Ishikawa (cell line): ENCODE results near the gene ADAM10.

Source experiments
- CEBPB ChIP-seq: IDR thresholded peaks from 2 replicates; pipeline ENCODE4 v1.6.1; 2012
- CREB1 ChIP-seq: IDR thresholded peaks from 2 replicates; pipeline ENCODE4 v1.6.1; 2012; ENCODE audit warnings: low read depth
- EGR1 ChIP-seq: IDR thresholded peaks from 2 replicates; pipeline ENCODE4 v1.6.1; 2012
- EP300 ChIP-seq: IDR thresholded peaks from 2 replicates; pipeline ENCODE4 v1.6.1; 2012; ENCODE audit warnings: borderline replicate concordance
- FOXM1 ChIP-seq: IDR thresholded peaks from 2 replicates; pipeline ENCODE4 v1.6.1; 2012; ENCODE audit warnings: low read depth, borderline replicate concordance
- NFIC ChIP-seq: IDR thresholded peaks from 2 replicates; pipeline ENCODE4 v1.6.1; 2012
- RAD21 ChIP-seq: IDR thresholded peaks from 2 replicates; pipeline ENCODE4 v1.6.1; 2012; ENCODE audit warnings: low read depth
- TAF1 ChIP-seq: IDR thresholded peaks from 2 replicates; pipeline ENCODE4 v1.6.1; 2012; ENCODE audit warnings: low read depth, mild to moderate bottlenecking
- TCF12 ChIP-seq: IDR thresholded peaks from 2 replicates; pipeline ENCODE4 v1.6.1; 2012; ENCODE audit warnings: low read depth
- TEAD4 ChIP-seq: IDR thresholded peaks from 2 replicates; pipeline ENCODE4 v1.6.1; 2012
- YY1 ChIP-seq: IDR thresholded peaks from 2 replicates; pipeline ENCODE4 v1.6.1; 2012; ENCODE audit warnings: low read depth
- ZBTB7A ChIP-seq: IDR thresholded peaks from 2 replicates; pipeline ENCODE4 v1.6.1; 2012; ENCODE audit warnings: low read depth
- TF ChIP-seq, protein P1 (sequence below): IDR thresholded peaks from 2 replicates; pipeline ENCODE4 v1.6.1; 2012
- TF ChIP-seq, protein P2 (sequence below): IDR thresholded peaks from 2 replicates; pipeline ENCODE4 v1.6.1; 2012; ENCODE audit warnings: low read depth, mild to moderate bottlenecking
- TF ChIP-seq, protein P3 (sequence below): IDR thresholded peaks from 2 replicates; pipeline ENCODE4 v1.6.1; 2012

ADAM10 gene

DNA sequence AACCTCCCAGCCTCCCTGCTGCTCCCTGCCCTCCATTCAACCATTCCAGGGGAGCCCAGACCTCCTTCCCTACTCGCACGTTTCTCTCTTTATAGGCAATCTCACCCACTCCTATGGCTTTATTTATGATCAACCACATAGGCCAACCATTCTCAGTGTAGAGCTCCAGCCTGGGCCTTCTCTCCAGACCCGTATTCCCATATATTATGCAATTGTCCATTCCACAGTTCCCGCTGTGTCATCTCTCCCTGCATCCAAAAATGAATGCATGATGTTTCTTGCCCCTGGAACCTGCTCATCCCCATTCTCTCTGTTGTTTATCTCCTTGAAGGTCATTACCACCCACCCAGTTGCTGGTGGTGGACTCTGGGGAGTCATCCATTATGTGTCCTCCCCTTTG lies 177.0 kb downstream of the ADAM10 start:
- no peak for TF ChIP-seq CEBPB
- no peak for TF ChIP-seq CREB1
- TF ChIP-seq, protein P1, sequence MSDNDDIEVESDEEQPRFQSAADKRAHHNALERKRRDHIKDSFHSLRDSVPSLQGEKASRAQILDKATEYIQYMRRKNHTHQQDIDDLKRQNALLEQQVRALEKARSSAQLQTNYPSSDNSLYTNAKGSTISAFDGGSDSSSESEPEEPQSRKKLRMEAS: no peak
- no peak for TF ChIP-seq RAD21
- no peak for TF ChIP-seq EP300
- TF ChIP-seq, protein P2, sequence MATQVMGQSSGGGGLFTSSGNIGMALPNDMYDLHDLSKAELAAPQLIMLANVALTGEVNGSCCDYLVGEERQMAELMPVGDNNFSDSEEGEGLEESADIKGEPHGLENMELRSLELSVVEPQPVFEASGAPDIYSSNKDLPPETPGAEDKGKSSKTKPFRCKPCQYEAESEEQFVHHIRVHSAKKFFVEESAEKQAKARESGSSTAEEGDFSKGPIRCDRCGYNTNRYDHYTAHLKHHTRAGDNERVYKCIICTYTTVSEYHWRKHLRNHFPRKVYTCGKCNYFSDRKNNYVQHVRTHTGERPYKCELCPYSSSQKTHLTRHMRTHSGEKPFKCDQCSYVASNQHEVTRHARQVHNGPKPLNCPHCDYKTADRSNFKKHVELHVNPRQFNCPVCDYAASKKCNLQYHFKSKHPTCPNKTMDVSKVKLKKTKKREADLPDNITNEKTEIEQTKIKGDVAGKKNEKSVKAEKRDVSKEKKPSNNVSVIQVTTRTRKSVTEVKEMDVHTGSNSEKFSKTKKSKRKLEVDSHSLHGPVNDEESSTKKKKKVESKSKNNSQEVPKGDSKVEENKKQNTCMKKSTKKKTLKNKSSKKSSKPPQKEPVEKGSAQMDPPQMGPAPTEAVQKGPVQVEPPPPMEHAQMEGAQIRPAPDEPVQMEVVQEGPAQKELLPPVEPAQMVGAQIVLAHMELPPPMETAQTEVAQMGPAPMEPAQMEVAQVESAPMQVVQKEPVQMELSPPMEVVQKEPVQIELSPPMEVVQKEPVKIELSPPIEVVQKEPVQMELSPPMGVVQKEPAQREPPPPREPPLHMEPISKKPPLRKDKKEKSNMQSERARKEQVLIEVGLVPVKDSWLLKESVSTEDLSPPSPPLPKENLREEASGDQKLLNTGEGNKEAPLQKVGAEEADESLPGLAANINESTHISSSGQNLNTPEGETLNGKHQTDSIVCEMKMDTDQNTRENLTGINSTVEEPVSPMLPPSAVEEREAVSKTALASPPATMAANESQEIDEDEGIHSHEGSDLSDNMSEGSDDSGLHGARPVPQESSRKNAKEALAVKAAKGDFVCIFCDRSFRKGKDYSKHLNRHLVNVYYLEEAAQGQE: no peak
- no peak for TF ChIP-seq ZBTB7A
- TF ChIP-seq YY1: no peak
- TF ChIP-seq TCF12: no peak
- no peak for TF ChIP-seq NFIC
- TF ChIP-seq FOXM1: no peak
- no peak for TF ChIP-seq TAF1
- TF ChIP-seq EGR1: no peak
- no peak for TF ChIP-seq TEAD4

DNA sequence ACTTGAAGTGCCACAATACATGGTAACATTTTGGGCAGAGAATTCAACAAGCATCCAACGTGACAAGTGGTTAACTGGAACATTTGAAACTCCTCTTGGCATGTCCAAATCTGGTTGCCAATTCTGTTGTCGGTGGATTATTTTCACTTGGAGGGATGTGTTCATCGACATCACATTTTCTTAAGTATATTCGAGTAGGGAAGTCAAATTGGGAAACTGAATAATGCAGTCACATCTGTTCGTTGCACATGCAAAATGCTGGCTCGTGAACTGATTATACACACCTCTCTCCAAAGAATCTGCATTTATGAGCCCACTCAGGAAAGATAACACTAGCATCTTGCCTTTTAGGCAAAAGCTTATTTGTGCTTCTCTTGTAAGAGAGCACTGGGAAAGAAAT lies 178.0 kb downstream of the ADAM10 start:
- TF ChIP-seq EP300: no peak
- no peak for TF ChIP-seq RAD21
- TF ChIP-seq, protein P2: no peak
- no peak for TF ChIP-seq ZBTB7A
- TF ChIP-seq NFIC: no peak
- TF ChIP-seq TAF1: no peak
- TF ChIP-seq TEAD4: no peak
- TF ChIP-seq, protein P3, sequence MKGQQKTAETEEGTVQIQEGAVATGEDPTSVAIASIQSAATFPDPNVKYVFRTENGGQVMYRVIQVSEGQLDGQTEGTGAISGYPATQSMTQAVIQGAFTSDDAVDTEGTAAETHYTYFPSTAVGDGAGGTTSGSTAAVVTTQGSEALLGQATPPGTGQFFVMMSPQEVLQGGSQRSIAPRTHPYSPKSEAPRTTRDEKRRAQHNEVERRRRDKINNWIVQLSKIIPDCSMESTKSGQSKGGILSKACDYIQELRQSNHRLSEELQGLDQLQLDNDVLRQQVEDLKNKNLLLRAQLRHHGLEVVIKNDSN: no peak
- TF ChIP-seq CEBPB: no peak
- TF ChIP-seq, protein P1: no peak
- no peak for TF ChIP-seq EGR1
- TF ChIP-seq TCF12: no peak
- no peak for TF ChIP-seq YY1
- TF ChIP-seq FOXM1: no peak
- no peak for TF ChIP-seq CREB1

DNA sequence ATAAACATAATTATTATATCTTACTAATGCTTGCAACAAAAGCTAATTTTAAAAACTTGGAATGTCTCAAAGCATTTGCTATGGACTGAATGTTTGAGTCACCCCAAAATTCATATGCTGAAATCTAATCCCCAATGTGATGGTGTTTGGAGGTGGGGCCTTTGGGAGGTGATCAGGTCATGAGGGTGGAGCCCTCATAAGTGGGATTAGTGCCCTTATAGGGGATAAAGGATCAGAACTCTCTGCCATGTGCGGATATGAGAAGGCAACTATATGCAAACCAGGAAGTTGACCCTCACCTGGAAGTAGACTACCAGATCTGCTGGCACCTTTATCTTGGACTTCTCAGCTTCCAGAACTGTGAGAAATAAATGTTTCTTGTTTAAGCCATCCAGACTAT lies 180.1 kb downstream of the ADAM10 start:
- TF ChIP-seq NFIC (no peak), CEBPB (no peak), EGR1 (no peak), CREB1 (no peak), TCF12 (no peak), FOXM1 (no peak), TEAD4 (no peak)

DNA sequence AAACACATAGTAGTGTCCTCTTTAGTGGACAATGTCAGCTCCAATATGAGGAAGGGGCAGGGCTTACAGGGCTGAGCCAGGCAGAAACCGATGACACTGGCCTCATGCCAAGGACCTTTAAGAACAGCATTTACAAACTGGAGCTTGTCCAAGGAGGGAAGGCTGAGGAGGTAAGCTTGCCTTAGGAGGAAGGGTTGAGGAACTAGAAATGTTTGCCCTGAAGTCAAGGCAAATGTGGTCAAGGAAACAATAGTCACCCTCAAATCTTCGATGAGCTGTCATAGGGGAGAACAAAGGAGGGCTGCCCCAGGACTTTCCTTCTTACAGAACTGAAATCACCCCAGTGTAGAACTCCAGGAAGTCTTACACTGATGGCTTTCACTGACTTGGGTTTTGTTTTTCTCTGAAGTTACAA lies 181.3 kb downstream of the ADAM10 start:
- peak; percentile 88 for TF ChIP-seq NFIC
- TF ChIP-seq, protein P1: peak; percentile 22; the same call in 1 of the 2 replicates
- TF ChIP-seq ZBTB7A: no peak
- TF ChIP-seq TAF1: no peak
- TF ChIP-seq CEBPB: no peak

DNA sequence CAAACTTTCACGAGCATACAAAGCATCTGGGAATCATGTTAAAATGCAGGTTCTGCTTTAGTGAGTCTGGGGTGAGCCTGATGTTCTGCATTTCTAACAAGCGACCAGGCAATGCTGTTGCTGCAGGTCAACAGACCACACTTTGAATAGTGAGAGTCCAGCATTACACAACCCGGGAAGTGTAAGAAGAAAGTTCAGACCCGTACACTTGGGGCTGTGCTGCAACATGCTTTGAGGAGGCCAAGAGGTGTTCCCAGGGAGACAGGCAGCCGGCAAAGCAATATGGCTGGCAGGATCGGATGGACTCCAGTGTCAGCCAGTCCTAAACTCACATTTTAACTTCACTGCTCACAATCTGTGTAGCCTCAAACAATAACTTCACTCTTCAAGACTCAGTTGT lies 183.5 kb downstream of the ADAM10 start:
- TF ChIP-seq ZBTB7A: no peak
- TF ChIP-seq TAF1: no peak
- TF ChIP-seq CEBPB: no peak
- TF ChIP-seq CREB1: no peak
- no peak for TF ChIP-seq RAD21

DNA sequence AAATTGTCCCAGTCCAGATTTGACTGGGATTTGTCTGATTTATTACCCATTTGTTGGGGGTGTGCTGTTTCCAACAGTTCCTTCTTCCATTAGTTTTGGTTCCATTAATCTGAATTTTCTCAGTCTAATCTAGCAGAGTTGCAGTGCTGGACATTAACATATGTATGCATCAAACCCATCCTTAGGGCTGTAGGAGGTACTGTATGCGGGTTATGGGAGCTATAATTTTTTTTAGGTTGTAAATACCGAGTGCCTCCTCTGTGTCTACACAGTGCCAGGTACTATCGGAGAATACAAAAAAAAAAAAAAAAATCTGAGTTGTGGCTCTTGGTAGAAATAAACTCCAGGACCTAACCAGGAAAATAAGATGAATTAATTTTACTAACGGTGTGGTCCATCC lies 183.9 kb downstream of the ADAM10 start:
- no peak for TF ChIP-seq CEBPB
- no peak for TF ChIP-seq EP300
- TF ChIP-seq NFIC: no peak
- TF ChIP-seq TEAD4: no peak
- TF ChIP-seq, protein P2: no peak
- TF ChIP-seq RAD21: no peak
- no peak for TF ChIP-seq YY1
- no peak for TF ChIP-seq FOXM1
- TF ChIP-seq ZBTB7A: no peak
- TF ChIP-seq TCF12: no peak
- TF ChIP-seq TAF1: no peak
- TF ChIP-seq, protein P1: no peak
- TF ChIP-seq EGR1: no peak
- TF ChIP-seq CREB1: no peak
- TF ChIP-seq, protein P3: no peak
